ENCODE data around the gene CFAP97. TPM values are rescaled to one million over a fixed set of nuclear protein-coding genes. Genes with fewer than 3 reads are reported as not detected.

The CFAP97 gene
- total and polyA plus RNA-seq, 2 experiments from 2014 or later, result 46.3 to 50.8 TPM

DNA sequence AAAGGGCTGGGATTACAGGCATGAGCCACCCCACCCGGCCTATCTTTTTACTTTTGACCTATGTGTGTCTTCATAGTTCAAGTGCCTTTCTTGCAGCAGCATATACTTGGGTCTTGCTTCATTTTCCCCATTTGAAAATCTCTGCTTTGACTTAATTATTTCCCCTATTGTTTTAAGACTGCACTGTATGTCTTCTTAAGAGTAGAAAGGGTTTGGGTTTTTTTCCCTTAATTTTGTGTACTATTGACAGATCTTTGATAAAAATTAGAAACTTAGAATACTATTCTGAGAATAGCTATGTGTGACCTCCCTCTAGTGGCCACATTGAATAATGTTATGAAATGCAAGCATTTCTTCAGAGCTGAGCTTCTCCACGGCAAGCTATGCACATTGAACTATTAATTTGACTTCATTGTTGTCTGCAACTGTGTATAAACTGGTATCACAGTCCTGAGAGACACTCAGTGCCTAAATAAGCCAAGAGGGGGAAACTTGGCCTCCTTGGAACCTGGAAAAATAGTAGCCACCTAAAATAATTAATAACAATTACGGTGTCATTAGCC is 69.4 kb downstream of the CFAP97 start:
- H3K79me2 ChIP-seq (ENCODE audit: insufficient read depth), result no peaks in the 10 kb centered on the region
- H3K27me3 ChIP-seq (replicated peaks; ENCODE audit: insufficient read depth), result no peaks in the 10 kb centered on the region
- H3K4me2 ChIP-seq (ENCODE audit: unreplicated experiment), result no peak overlapping the region
- no peaks in the 10 kb centered on the region for H3F3A ChIP-seq (ENCODE audit: insufficient read depth)
- no peaks in the 10 kb centered on the region for H3K9me2 ChIP-seq (ENCODE audit: insufficient read depth)
- H3K4me3 ChIP-seq, result no peak overlapping the region
- no peak overlapping the region for H3K27ac ChIP-seq
- no peaks in the 10 kb centered on the region for H4K20me1 ChIP-seq (ENCODE audit: insufficient read depth)
- in situ Hi-C loops (cut with MboI), result no loop called here
- no peak for TF ChIP-seq EZH2 (IDR thresholded peaks at IDR 0.05; ENCODE audit: insufficient read depth, poor library complexity, severe bottlenecking)
- TF ChIP-seq EZH2phosphoT487 (IDR thresholded peaks at IDR 0.05; ENCODE audit: insufficient read depth, low read depth), result no peak
- DNase-seq, result peak; percentile 68
- no peaks in the 10 kb centered on the region for H3K36me3 ChIP-seq (ENCODE audit: low read depth)
- H2AFZ ChIP-seq, result no peak overlapping the region
- no peak overlapping the region for H3K9ac ChIP-seq
- no peaks in the 10 kb centered on the region for H3K4me1 ChIP-seq (ENCODE audit: insufficient read depth)
- H3K9me3 ChIP-seq (ENCODE audit: low read depth), result no peaks in the 10 kb centered on the region
- 49 to 52% methylated on average over 3 of the region's 3 CpGs for WGBS, 2 experiments (ENCODE audit: low coverage in 1 of 2, low lambda C conversion rate in 2 of 2, missing lambda C conversion rate in 2 of 2)

DNA sequence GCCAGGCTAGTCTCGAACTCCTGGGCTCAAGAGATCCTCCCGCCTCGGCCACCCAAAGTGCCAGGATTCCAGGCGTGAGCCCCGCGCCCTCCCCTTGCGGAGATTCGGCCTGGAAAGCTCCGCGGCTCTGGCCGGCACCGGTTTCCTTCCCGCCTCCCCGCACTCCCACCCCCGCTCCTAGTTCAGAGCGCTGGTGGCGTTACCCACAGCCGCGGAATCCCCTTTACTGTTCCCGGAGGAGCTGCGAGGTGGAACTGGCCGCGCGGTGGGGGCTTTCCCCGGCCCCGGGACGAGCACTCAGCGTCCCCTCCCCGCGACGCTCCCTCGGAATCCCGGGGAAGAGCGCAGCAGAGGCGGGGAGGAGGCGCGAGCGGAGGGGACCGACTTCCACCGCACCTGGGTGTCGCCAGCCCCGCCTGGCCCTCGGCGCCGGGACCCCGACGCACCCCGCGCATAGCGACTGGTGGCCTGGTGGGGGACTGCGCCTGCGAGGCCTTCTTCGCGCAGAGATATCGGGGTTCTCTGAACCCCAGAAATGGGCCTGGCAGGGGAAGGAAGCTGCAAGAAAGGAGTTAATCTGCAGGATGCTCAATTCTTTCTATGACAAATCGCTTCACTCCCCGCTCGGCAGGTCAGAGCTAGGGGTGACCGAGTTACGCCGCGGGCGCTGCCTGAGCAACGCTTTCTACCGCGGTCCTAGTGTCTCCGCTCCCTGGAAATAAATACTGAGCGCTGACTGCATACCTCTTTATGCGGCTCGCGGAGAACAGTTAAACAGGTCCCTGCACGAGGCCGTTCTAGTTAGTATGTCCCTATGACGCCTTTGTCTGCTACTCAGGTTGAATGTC is 75.3 kb downstream of the CFAP97 start:
- peak; percentile 53 for DNase-seq
- in situ Hi-C loops (cut with MboI), result no loop called here
- H3K9ac ChIP-seq, result no peak overlapping the region
- H3K27me3 ChIP-seq (replicated peaks; ENCODE audit: insufficient read depth), result no peaks in the 10 kb centered on the region
- H3K4me2 ChIP-seq (ENCODE audit: unreplicated experiment), result peak overlapping the region; percentile 78
- H3K9me3 ChIP-seq (ENCODE audit: low read depth), result no peaks in the 10 kb centered on the region
- TF ChIP-seq EZH2phosphoT487 (IDR thresholded peaks at IDR 0.05; ENCODE audit: insufficient read depth, low read depth) (no peak), EZH2 (IDR thresholded peaks at IDR 0.05; ENCODE audit: insufficient read depth, poor library complexity, severe bottlenecking) (no peak)
- H3K4me1 ChIP-seq (ENCODE audit: insufficient read depth), result no peaks in the 10 kb centered on the region
- H3K9me2 ChIP-seq (ENCODE audit: insufficient read depth), result no peaks in the 10 kb centered on the region
- peak overlapping the region; percentile 80 for H2AFZ ChIP-seq
- H3K79me2 ChIP-seq (ENCODE audit: insufficient read depth), result no peaks in the 10 kb centered on the region
- no peaks in the 10 kb centered on the region for H4K20me1 ChIP-seq (ENCODE audit: insufficient read depth)
- H3K27ac ChIP-seq, result no peak overlapping the region
- WGBS, 2 experiments (ENCODE audit: low coverage in 1 of 2, low lambda C conversion rate in 2 of 2, missing lambda C conversion rate in 2 of 2), result 2 to 4% methylated on average over 61 to 74 of the region's 74 CpGs
- peak overlapping the region; percentile 66 for H3K4me3 ChIP-seq
- H3K36me3 ChIP-seq (ENCODE audit: low read depth), result no peaks in the 10 kb centered on the region
- H3F3A ChIP-seq (ENCODE audit: insufficient read depth), result no peaks in the 10 kb centered on the region

GRCh38 chr4:185127021-185127925 is 76.5 kb downstream of the CFAP97 start:
- no peaks in the 10 kb centered on the region for H3K79me2 ChIP-seq (ENCODE audit: insufficient read depth)
- no peaks in the 10 kb centered on the region for H3K9me2 ChIP-seq (ENCODE audit: insufficient read depth)
- H4K20me1 ChIP-seq (ENCODE audit: insufficient read depth), result no peaks in the 10 kb centered on the region
- no peaks in the 10 kb centered on the region for H3K4me1 ChIP-seq (ENCODE audit: insufficient read depth)
- H3K27me3 ChIP-seq (replicated peaks; ENCODE audit: insufficient read depth), result no peaks in the 10 kb centered on the region
- H3K4me3 ChIP-seq, result peak overlapping the region; percentile 66
- peak overlapping the region; percentile 78 for H3K4me2 ChIP-seq (ENCODE audit: unreplicated experiment)
- peak overlapping the region; percentile 80 for H2AFZ ChIP-seq
- H3K36me3 ChIP-seq (ENCODE audit: low read depth), result no peaks in the 10 kb centered on the region
- no peak overlapping the region for H3K9ac ChIP-seq
- WGBS, 2 experiments (ENCODE audit: low coverage in 1 of 2, low lambda C conversion rate in 2 of 2, missing lambda C conversion rate in 2 of 2), result 8 to 12% methylated on average over 54 to 61 of the region's 64 CpGs
- no peaks in the 10 kb centered on the region for H3F3A ChIP-seq (ENCODE audit: insufficient read depth)
- in situ Hi-C loops (cut with MboI), result no loop called here
- TF ChIP-seq EZH2phosphoT487 (IDR thresholded peaks at IDR 0.05; ENCODE audit: insufficient read depth, low read depth) (no peak), EZH2 (IDR thresholded peaks at IDR 0.05; ENCODE audit: insufficient read depth, poor library complexity, severe bottlenecking) (no peak)
- H3K27ac ChIP-seq, result no peak overlapping the region
- peak; percentile 34 for DNase-seq
- no peaks in the 10 kb centered on the region for H3K9me3 ChIP-seq (ENCODE audit: low read depth)

DNA sequence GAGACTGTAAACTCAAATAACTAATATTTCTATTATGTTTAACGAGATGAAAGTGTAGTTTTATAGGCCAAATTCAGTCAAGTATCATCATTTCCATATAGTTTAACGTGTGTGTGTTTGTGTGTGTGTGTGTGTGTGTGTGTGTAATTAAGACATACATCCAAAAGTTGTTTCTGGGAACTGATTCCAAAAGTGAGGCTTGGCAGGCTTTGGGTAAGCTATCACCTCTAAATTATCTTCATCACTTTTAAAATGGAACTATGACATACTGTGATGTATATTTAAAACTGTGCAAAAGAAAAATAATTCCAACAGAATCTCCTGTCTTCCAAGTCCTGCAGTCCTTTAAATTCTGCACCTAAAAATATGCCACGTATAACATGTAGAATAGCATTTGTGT is 79.8 kb downstream of the CFAP97 start:
- H3F3A ChIP-seq (ENCODE audit: insufficient read depth), result no peaks in the 10 kb centered on the region
- in situ Hi-C loops (cut with MboI), result no loop called here

More for the DNA sequence above, 79.8 kb downstream of the CFAP97 start:
- Histone ChIP-seq H2AFZ (no peak overlapping the region), H3K27ac (no peak overlapping the region), H3K9me3 (ENCODE audit: low read depth) (no peaks in the 10 kb centered on the region), H4K20me1 (ENCODE audit: insufficient read depth) (no peaks in the 10 kb centered on the region), H3K9ac (no peak overlapping the region), H3K27me3 (replicated peaks; ENCODE audit: insufficient read depth) (no peaks in the 10 kb centered on the region), H3K79me2 (ENCODE audit: insufficient read depth) (no peaks in the 10 kb centered on the region), H3K36me3 (ENCODE audit: low read depth) (no peaks in the 10 kb centered on the region), H3K9me2 (ENCODE audit: insufficient read depth) (no peaks in the 10 kb centered on the region), H3K4me1 (ENCODE audit: insufficient read depth) (no peaks in the 10 kb centered on the region), H3K4me2 (ENCODE audit: unreplicated experiment) (no peak overlapping the region), H3K4me3 (no peak overlapping the region)
- no peak for DNase-seq
- 30 to 41% methylated on average over 3 of the region's 3 CpGs for WGBS, 2 experiments (ENCODE audit: low coverage in 1 of 2, low lambda C conversion rate in 2 of 2, missing lambda C conversion rate in 2 of 2)
- TF ChIP-seq EZH2phosphoT487 (IDR thresholded peaks at IDR 0.05; ENCODE audit: insufficient read depth, low read depth) (no peak), EZH2 (IDR thresholded peaks at IDR 0.05; ENCODE audit: insufficient read depth, poor library complexity, severe bottlenecking) (no peak)

Measured in GM23248 (cell line).